NK-92 (cell line): ENCODE measurements around the gene KLHL3.

Experiments used
- DNase-seq: peaks from one replicate; lab custom pipeline; 2025; ENCODE audit not compliant: unreplicated experiment; lab: John Stamatoyannopoulos, UW

KLHL3 gene

GRCh38 chr5:137708796-137709559 lies 26.9 kb downstream of the KLHL3 start:
- DNase-seq, result no peak

GRCh38 chr5:137708062-137708461 lies 27.8 kb downstream of the KLHL3 start:
- no peak for DNase-seq

GRCh38 chr5:137706841-137707240 lies 29.0 kb downstream of the KLHL3 start:
- DNase-seq, result no peak

- DNase-seq, result no peak
Measured at GRCh38 chr5:137705106-137705505, 30.8 kb downstream of the KLHL3 start.

DNA sequence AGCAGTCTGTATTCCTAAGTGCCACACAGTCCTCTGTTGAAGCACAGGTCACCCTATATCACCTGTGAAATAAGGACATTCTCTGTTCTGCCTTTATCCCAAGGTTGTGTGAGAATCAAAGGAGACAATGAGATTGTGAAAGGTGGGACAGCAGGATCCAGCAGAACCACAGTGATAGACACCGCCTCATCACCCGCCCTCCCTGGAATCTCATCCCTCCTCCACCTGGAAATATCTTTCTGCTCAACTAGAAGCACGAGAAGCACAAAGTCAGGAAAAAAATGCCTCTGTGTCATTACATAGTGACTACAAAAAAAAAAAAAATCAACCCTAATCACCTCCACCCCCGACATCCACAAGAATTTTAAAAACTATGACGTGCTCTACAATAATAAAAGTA lies 32.3 kb downstream of the KLHL3 start:
- no peak for DNase-seq

GRCh38 chr5:137700282-137700680 lies 35.6 kb downstream of the KLHL3 start:
- no peak for DNase-seq

DNA sequence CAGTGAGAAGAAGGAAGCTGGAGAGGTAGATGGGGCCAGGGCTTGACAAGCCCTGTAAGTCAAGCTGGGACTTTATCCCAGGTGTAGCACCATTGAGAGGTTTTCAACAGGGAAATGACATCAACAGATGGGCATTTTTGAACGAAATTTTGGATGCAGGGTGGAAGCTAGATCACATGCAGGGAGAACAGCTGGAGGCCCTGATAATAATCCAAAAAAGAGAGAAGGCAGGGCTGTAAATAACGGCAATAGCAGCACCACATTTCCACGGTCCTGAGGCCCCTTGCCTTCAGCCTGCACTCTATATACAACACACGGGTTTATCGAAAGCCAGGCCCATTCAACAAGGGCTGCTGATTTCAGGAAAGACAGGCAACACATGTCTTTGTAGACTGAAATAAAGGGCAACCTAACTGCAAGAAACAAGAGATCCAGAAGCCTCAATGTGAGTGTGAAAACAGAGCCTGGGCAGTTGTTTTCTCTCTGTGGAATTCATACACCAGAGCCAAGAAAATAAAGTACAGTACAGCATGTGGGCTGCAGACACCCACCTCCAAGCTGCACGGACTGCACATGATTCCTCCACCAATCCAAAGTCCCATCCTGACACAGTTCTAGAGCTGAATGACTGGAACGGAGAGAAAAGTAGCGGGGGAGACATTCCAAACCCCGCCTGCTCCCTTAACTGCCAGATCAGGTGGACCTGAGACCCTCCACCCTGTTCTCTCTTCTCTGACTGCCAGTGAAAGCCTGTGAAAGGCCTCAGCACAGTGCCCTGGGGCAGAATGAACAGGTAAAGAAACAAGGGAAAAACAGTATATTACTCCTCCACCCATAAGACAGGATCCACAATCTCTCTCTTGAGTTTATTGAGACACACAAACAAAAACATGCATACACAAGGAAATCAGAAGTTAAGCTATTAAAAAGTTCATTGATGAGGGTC lies 36.3 kb downstream of the KLHL3 start:
- DNase-seq, result no peak

DNA sequence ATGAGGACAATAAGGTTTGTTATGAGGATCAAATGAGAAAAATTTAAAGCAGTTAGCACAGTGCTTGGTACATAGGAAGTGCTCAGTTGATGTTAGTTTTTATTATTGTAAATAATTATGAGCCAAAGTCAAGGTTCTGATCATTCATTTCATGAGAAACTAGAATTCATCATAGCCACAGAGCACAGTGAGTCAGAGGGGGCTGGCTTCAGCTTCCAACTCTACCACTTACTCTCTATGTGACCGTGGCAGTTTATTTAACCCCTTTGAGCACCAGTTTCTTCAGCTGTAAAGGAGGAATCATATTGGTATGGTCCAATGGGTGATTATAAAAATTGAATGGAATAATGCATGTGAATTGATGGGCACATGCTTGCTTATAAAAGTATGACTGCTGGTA lies 39.4 kb downstream of the KLHL3 start:
- DNase-seq, result no peak

DNA sequence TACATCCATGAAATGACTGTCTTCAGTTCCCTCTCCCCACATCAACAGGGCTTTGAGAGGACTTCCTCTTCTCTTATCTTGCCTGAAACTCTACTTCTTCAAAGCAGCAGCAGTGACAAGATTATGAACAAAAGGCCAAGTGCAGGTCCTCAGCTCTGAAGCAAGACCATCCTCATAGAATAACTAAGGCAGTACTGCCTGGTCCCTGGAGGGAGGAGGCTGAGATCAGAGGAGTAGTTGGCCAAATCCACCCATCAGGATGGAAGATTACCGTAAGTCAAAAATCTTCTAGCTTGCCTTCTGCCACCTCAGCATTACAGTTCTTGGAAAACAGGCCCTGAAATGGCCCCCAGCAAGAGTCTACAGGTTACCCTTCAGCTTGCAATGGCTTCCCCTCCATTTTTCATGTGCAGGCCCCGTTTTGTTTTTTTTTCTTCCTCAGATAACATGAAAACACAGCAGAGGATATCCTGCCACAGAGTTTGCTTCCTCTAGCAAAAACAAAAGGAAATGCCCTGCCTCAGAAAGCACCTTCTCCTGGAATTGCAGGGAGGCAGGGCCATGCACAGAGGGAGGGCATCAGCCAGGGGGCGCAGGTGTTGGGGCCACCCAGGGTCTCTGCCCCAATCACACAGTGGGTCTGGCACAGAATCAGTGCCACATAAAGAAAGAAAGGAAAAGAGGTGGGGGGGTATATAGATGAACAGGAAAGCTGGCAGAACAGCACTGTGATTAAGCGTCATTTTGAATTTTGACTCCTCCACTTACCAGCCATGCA lies 40.0 kb downstream of the KLHL3 start:
- DNase-seq, result no peak

GRCh38 chr5:137693951-137694721 lies 41.8 kb downstream of the KLHL3 start:
- no peak for DNase-seq

- DNase-seq, result no peak
Measured at GRCh38 chr5:137693307-137693950, 42.5 kb downstream of the KLHL3 start.

GRCh38 chr5:137689306-137689705 lies 46.6 kb downstream of the KLHL3 start:
- no peak for DNase-seq

GRCh38 chr5:137688210-137688840 lies 47.6 kb downstream of the KLHL3 start:
- DNase-seq, result no peak

GRCh38 chr5:137684761-137685160 lies 51.1 kb downstream of the KLHL3 start:
- DNase-seq, result no peak

- DNase-seq, result no peak
Measured at GRCh38 chr5:137681191-137681590, 54.7 kb downstream of the KLHL3 start.

DNA sequence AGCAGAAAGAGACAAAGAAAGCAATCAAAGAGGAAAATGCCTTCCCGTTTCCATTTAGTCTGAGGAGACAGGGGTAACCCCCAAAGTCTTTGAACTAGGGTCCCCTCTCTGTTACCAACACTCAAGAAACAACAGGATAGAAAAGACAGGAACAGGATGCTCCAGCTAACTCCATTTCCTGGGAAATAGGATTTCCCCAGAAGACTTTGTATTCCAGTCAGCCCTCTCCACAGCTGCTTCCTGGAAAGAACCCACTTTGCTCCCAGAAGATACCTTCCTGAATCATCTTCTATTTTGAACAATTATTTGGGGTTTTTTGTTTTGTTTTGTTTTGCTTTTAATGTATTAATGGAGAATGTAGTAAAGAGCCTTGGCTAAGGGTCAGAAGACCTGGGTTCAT lies 56.0 kb downstream of the KLHL3 start:
- no peak for DNase-seq

DNA sequence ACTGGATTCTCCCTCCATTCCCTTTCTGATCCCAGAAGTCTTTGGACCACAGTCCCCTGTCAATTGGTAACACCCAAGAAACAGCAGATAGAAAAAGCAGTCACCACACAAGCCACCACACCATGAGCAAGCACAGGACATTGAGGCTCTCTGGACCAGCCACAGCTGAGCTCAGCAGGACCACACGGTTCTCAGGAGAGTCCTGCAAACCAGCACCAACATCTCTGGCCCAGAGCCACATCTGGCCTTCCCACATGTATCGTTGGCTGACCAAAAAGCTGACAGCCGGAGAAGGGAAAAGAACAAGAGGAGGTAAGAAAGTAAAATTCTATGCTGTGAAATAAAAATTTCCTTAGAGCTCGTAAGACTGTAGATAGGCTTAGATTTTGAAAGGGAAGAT lies 56.7 kb downstream of the KLHL3 start:
- no peak for DNase-seq

DNA sequence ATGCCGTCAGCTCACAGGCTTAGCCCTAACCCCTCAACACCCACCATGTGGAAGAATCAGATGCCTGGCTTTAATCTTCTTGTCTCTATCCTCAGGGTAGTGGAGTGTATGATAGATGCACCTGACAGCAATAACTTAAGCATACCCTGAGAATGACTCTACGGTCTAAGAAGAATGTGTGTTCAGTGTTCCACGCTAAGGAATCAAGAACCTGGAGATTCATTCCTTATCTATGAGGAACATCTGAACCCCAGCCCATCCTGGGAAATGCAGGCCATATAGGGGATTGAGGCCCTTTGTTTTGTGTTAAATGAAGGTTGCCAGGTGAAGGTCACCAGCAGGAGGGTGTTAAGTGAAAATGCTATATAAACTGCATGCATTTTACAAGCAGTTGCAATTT lies 63.0 kb downstream of the KLHL3 start:
- no peak for DNase-seq

- no peak for DNase-seq
Measured at GRCh38 chr5:137672001-137672400, 63.9 kb downstream of the KLHL3 start.

DNA sequence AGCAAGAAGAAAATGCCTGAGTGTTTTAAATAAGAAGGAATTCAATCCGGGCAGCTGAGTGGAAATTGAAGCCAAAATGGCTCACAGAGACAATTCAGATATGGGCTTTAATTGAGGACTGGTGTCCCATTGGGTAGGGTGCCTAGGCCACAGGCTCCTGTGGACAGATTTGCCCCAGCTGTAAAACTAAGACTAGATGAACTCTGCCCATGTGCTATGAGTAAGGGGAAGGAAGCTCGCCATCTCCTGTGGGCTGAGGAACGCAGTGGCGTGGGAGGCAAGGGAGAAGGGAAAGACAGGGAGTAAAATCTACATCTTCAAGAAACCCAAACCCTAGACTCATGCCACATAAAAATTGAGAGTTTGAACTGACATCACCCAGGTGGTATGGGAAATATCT lies 66.1 kb downstream of the KLHL3 start:
- no peak for DNase-seq
